CD4-positive, alpha-beta T cell treated with Interleukin-1 beta for 1 hour (primary cell): ENCODE data around the gene ADGRB3.
"Not testable (repeated sequence)": the region's sequence is repeated elsewhere in the genome, so short reads cannot be mapped to it uniquely, and the experiment has no call there.

ENCODE experiments used
- DNase-seq, 2 donors: peaks; one replicate each; pipeline ENCODE4 v3.0.0-alpha.2; 2020 to 2022

Gene ADGRB3

DNA sequence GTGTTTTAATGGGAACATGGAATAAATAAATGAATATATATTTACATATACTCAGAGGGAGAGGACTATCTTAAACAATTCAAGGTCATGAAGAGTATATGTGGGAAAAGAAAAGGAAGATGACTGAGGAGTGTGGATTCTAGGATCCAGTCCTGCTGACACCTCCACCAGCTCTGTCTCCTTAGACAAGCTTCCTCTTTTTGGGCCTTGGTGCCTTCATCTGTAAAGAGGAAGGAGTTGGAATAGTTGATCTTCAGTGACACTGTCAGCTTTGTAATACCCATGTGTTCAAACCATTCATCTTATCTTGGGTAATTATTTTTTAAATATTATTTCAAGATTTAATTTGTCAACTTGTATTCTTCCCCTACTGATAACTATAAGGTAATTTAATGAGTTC, 338.0 kb downstream of the ADGRB3 start:
- DNase-seq = no peak

DNA sequence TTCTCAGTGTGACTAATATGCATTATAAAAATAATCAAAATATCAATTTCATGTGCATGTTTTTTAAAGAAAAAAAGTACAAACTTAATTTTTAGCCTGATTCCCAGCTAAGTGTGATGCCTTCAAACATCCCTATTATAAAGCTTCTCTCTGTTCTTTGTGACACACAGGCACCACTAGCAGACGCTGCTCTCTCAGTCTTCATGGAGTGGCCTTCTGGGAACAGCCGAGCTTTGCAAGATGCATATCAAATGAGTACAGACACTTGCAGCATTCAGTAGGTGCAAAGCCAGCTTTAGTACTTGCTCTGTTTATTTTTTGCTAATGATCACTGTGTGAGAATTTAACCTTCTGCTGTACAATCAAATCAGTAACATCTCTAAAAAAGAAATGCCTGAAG, 340.0 kb downstream of the ADGRB3 start:
- no peak for DNase-seq

DNA sequence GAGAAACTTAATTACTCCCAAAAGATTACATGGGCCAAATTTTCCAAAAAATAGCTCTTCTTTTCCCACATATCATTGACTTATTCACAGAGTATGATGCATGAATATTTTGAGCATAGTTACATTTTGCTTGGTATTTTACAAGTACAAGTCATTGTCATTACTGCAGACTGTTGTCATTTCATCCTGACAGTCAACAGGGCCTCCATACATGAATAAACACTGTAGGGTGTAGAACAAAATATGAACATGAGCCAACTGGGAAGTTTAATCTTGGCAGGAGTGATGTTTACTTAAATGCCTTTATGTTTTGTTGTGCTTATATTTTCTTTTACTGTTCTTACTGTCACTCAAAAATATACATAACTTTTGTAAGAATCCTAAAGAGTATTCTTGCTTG, 340.7 kb downstream of the ADGRB3 start:
- no peak for DNase-seq

DNA sequence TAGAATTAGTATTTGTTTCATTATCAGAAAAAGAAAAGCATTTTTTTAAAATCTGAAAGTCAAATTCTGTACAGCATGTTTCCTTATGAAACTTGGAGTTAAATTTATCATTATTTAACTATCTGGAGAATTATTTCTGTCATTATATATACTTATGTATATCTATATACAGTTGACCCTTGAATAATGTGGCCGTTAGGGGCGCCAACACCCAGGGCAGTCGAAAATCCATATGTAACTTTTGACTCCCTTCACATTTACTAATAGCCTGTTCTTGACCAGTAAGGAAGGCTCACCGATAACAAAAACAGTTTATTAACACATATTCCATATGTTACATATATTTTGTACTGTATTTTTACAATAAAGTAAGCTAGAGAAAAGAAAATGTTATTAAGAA, 341.2 kb downstream of the ADGRB3 start:
- no peak for DNase-seq

DNA sequence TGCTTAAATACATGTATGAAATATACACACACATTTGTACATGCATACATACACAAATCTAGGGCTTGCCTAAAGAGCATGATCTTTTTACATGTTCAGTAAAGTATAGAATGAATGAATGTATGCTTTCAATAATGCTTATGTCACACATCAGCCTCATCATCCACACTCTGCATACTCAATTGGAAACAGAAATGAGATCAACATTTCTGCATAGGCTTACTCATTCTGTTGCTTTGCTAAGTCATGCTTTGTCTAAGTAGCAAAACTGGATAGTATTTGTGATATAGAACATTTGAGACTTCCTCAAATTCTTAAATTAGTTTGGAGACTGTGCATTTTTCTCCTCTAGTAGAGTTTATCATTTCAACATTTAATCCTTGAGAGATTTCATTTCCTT, 343.3 kb downstream of the ADGRB3 start:
- DNase-seq = no peak

DNA sequence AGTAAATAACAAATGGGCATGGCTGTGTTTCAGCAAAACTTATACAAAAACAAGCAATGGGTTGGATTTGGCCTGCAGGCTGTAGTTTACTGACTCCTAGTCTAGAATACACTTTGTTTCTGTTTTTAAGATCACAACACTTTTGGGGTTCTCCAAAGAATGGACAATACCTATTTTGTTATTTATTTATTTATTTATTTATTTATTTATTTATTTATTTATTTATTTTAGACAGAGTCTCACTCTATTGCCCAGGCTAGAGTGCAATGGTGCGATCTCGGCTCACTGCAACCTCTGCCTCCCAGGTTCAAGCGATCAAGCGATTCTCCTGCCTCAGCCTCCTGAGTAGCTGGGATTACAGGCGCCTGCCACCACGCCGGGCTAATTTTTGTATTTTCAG, 346.6 kb downstream of the ADGRB3 start:
- not testable (repeated sequence) for DNase-seq

DNA sequence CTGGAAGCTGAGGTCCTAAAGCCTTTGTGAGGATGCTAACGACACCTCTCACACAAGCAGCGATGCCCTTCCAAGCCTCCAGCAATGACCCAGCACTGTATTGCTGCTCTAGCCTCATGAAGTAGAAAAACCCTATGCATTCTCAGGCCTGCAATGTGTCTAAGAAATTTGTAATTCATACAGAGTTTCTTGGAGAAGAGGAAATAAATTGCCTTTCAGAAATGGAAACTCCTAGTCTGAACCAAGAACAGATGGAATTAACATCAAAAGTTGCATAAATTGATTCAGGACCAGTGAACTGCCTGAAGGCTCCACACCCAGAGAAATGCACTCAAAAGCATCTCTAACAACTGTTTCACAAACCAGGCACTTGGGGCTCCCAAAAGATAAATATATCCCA, 353.6 kb downstream of the ADGRB3 start:
- DNase-seq = no peak

DNA sequence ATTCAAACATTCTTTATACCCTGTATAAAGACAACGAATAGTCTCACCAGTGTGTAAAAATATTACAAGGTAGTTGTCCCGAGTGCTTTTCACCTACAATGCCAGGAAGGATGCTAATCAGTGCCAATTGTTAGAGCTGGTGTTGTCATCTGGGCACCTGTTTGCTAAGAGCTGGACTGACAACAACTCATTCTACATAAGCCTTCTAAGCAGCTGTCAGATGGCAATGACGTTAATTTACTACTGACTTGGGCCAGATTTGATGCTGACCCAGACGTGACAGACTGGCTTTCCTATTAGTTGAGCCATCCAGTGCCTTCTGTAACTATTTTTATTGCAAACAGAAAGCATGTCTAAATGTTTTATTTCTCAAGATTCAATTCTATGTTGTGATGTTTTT, 355.2 kb downstream of the ADGRB3 start:
- no peak for DNase-seq

DNA sequence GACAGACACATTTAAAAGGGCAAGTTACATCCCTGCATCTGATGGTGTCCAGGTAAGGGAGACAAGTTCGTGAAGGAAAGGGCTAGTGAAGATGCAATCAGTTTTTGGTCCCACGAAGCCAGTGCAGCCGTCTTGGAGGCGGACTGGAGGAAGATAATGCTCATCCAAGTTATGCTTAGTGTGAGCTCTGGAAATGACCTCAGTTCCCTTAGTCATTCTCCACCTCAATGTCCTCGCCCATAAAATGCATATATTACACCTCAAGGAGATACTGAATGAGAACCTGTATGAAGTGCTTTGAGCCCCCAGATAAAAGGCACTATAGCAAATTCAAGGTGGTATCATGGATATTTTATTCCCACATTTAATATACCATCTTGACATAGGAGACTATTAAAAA, 358.8 kb downstream of the ADGRB3 start:
- no peak for DNase-seq

DNA sequence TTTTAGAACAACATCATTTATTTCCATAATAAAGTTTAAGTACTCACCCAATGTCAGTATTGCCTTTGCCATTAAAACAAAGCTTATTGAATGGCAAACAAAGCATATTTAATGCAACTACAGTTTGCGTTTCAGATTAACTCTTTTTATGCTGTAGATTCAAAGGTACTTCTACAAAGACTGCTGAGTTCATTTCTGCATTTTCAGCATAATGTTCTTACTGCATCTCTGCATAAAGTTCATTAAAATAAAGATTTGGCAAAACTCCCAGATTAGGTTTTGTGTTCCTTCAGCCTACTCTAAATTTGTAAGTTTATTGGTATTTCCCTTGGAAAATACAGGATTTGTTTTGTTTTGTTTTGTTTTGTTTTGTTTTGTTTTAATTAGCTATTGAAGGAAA, 359.4 kb downstream of the ADGRB3 start:
- DNase-seq = no peak

DNA sequence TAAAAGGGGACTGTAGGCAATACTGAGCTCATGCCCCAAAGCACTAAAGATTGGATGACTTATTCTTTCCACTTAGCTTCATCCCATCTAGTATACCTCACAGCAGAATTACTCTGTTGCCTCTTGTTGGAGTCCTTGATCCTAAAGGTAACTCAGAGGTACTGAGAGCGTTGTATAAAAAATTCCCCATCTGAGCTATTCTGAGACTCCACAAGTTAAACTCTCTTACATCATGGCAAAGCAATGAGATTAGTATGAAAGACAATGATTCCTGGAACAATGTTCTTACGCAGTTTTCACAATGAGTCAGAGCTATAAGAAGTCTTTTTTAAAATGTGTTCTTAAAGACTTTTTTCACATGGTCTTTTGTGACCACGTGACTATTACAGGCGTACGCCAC, 370.1 kb downstream of the ADGRB3 start:
- no peak for DNase-seq

DNA sequence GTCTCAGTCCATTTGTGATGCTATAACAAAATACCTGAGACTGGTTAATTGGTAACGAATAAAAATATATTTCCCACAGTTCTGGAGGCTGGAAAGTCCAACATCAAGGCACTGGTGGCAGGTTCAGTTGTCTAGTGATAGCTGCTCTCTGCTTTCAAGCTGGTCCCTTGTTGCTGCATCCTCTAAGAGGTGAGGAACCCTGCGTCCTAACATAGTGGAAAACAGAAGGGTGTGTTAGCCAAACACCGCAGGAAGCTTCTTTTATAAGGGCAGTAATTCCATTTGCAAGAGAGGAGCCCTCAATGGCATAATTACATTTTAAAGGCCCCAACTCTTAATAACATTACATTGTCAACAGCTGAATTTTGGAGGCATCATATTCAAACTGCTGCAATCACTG, 372.7 kb downstream of the ADGRB3 start:
- DNase-seq = no peak

DNA sequence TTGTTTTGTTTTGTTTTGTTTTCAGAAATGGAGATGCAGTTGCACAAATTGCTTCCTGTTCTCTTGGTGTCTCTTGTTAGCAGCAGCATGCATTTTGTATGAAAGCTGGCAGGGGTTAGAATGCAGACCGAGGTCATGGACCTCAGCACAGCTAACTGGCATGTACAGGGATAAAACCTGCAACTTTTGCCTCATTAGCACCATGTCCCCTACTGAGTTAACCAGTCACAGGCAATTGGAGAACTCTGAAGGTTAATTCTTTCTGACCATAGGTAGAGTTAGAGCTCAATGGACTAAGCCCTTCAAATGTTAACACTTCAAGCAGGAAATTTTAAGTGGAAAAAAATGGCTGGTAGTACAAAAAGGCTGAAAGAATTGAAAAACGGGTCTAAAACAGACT, 377.1 kb downstream of the ADGRB3 start:
- DNase-seq = no peak

DNA sequence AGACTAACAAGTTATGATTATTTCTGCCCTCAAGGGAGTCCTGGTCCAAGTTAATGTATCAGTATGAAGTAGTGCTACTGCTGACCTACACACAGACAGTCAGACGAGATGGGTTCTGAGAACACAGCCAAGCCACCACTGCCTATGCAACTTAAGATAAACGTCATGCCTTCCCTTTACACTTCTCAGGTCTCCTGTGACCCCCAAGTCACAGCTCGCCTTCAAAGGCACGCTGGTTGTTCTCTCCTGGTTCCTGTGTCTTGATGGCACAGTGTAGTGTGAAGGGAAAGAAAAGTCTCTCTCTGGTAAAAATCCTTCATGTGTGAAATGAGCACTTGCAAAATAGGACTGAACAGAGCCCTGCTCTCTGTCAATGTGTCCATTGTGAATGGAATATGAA, 377.8 kb downstream of the ADGRB3 start:
- DNase-seq = no peak

DNA sequence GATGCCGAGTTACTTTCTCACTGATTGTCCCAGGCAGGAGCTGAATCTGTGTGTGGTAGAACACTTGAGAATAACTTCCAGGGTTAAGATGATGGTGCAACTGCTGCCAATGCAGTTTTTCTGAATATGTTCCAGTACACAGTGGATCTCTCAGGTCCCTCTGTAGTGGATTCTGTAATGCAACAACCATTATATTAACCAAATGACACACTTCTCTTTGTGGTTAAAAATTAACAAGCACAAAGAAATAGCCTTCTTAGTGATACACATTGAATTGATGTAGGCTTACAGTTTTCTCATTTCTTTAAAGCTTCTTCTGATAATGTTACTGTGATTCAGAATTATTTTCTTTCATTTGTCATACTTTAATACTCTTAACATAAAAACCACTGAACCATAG, 383.8 kb downstream of the ADGRB3 start:
- no peak for DNase-seq

DNA sequence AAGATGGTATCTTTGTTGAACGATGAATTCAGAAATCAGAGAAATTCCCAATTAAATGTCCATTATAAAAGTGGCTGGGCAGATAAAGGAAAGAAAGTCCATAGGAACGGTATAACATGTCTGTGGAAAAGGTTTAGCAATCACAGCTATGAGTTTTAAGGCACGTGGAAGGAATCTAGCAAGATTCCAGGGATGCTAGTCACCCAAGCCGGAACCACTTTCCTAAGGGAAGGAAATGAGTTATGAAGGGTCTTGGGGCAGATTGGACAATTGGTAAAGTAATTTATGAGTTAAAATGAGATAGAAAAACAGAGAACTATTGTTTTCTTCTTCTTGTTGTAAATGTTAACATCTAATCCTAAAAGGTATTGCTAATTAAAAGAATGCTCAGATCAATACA, 384.8 kb downstream of the ADGRB3 start:
- DNase-seq = no peak

DNA sequence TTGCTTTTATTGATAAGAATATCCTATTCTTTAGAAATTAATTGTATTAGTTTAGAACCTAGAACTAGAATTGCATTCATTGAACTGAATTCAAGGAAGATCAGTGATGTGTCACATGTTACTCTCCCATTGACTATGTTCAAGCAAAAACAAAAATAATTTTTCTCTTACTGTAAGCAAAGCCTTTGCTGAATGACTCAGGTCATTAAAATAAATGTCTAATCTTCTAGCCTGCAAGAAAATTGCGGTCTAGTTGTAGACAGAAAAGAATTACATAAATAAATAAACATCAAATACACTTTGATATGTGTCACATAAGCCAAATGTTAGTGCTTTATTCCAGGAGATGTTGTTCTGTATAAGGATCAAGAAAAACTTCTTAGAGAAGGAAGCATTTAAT, 387.9 kb downstream of the ADGRB3 start:
- DNase-seq = no peak

DNA sequence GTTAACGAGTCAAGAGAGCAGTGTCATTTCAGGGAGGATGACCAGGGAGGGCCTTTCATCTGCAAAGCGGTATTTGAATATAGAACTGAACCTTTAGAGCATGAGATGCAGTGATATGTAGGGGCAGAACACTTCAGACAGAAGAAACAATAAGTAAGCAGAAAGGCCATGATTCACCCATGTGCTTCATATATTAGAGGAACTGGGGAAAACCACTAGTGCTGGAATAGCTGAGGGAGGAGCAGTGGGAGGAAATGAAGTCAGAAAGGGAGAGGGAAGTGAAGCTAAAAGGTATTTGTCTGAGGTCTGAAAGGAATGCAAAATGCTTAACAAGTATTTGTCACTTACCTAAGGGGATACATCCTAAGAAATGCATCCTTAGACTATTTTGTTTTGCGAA, 391.2 kb downstream of the ADGRB3 start:
- DNase-seq = no peak

DNA sequence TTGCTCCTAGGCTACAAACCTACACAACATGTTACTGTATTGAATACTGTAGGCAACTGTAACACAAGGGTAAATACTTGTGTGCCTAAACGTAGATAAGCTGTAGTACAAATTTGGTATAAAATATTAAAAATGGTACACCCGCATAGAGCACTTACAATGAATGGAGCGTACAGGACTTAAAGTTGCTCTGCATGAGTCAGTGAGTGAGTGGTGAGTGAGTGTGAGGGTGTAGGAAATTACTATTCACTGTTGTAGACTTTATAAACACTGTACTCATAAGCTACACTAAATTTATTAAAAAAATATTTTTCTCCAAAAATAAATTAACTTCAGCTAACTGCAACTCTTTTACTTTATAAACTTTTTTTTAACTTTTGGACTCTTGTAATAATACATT, 391.6 kb downstream of the ADGRB3 start:
- no peak for DNase-seq

DNA sequence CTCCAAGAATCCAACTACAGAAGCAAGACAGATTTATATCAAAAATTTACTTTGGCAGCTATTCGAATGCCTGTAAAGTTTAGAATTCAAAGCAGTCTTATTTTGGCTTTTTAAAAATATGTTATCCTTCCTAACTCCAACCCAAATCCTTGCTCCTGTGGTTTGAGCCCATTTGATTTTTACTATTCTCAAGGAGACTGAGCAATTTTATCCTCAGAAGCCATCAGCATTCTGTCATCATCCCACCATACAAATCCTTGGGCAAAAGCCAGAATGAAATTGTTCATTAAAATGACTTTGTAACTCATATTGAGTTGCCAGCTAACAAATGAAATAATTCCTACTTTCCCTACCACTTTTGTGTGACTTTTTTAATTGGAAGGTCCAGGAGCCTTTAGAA, 392.8 kb downstream of the ADGRB3 start:
- no peak for DNase-seq

DNA sequence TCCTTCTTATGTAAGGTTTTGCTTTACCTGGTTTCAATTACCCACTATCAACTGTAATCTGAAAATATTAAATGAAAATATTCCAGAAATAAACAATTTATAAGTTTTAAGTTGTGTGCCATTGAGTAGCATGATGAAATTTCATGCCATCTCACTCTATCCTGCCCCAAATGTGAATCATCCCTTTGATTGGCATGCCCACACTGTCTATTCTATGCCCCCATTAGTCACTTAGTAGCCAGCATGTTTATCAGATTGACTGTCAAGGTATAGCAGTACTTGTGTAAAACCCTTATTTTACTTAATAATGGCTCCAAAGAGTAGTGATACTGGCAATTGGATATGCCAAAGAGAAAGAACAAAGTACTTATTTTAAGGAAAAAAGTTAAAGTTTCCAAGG, 403.8 kb downstream of the ADGRB3 start:
- DNase-seq = no peak

DNA sequence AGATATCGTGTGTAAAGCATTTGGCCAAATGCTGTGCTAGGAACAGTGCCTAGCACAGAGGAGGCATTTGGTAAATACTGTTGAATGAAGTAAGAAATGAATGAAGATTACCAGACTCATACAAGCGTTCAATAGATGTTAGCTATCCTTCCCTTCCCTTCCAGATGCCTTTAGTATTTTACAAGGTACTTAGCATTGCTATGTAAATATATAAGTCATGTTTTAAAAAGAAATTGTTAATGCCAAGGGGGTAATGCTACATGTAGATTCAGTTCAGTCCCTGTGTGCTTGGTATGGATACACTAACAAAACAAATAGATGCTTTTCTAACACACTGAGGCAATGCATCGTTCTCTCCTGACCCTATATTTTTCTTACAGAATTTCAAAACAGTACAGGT, 407.2 kb downstream of the ADGRB3 start:
- DNase-seq = no peak

DNA sequence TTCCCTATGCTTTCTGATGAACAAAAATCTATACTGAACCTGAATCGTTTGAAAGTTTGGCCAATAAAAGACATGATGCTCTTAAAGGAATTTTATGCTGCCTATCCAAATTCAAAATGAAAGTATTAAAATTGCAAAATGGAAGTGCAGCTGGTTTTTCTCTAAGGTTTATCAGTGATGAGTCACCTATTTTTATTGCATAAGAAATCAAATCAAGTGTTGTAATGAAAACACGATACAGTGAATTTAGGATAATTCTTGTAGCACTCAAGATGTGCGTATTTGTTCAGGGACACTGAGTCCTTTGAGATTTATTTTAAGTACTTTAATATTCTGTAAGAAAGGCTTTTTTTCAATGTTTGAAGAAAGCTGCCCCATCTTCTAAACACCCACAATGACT, 409.5 kb downstream of the ADGRB3 start:
- no peak for DNase-seq

DNA sequence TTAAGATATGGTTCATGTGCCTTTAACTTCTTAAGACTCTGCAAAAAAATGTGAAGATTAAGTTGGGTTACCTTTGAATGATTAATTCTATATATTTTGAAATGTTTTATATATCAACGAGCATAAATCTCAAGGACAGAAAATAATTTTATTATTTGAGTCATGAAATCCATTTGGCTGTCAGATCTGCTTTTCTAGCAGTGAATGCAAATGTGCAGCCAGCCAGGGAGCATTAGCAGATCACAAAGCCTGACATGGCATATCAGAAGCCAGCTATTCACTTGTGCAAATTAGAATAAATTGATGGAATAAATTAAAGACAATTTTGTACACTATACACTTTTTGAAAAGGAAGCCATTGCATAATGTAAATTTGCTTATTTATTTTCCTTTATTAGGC, 424.3 kb downstream of the ADGRB3 start:
- no peak for DNase-seq

DNA sequence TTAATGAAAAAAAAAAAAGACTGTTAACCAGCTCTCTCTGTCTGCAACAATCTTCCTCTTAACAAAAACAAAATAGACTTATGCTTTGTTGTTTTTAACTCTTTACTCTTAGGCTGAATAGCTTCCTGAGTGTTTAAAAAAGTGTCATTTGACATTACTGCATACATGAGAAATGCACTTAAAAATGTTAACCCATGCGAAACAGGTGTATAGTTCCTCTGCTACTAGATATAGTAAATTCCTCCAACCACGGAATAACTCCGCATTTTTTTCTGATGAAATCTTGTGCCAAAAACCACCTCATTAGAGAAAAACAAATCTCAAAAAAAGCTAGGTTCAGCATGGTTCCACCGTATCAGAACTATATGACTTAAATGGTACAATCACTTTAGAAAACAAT, 426.0 kb downstream of the ADGRB3 start:
- no peak for DNase-seq

DNA sequence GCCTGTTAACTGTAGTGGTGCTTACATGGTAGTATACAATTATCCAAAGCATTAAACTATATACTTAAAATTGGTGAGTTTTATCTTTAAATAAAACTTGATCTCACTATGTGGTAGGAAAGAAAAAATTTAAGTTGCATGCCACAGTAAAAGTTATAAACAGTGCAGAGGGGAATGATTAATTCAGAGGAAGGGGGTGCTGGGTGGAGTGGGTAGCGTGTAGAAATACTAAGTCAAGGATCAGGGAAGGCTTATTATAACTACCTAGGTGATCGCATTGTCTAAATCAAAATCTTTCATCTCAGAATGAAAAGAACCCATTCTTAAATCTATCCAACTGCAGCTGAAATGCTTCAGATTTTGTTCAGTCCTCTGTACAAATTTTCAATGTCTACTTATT, 428.3 kb downstream of the ADGRB3 start:
- no peak for DNase-seq
